HCT116 (cell line): ENCODE results near the gene FAM89B. TPM values are rescaled to one million over a fixed set of nuclear protein-coding genes. Genes with fewer than 3 reads are reported as not detected.
A peak's percentile ranks its signal among the peaks of the same experiment; 100 is the strongest.
"Not testable (repeated sequence)": the region's sequence is repeated elsewhere in the genome, so short reads cannot be mapped to it uniquely, and the experiment has no call there.

ENCODE experiments used
- ATAC-seq: fragments of 200-7000 bp; cut with Tn5 transposase; 2 replicates; pipeline ENCODE4 v1.9.1; 2020; ENCODE audit warnings: mild to moderate bottlenecking, moderate library complexity
- BruUV-seq: library from RNA; stranded (reverse); fragments of 400-500 nt; replicated peaks from 2 replicates; lab custom pipeline; 2021; lab: Mats Ljungman, UMichigan
- CTCF ChIA-PET: fragments of 300-600 bp; sonication (Branson Sonifier 250); formaldehyde crosslinking; loops from one replicate; lab custom pipeline; 2021; ENCODE audit warnings: antibody characterized with exemption; lab: Charles Lee
- POLR2A ChIA-PET: fragments of 300-600, 350-600 bp; sonication (Branson Sonifier 250); formaldehyde crosslinking; loops from one replicate; lab custom pipeline; 2021; ENCODE audit warnings: antibody characterized with exemption; lab: Charles Lee
- RAD21 ChIA-PET, 2 experiments: fragments of 300-600 bp; sonication (Branson Sonifier 250); formaldehyde crosslinking; loops; one replicate each; lab custom pipeline; 2023; ENCODE audit warnings: low total read pairs in 2 of 2; ENCODE audit not compliant: uncharacterized antibody in 2 of 2, unreplicated experiment in 2 of 2, low non-redundant PET in 1 of 2; lab: Charles Lee
- DNase-seq: peaks from one replicate; pipeline ENCODE4 v3.0.0-alpha.2; 2010; ENCODE audit warnings: low read depth, low spot score
- H2AFZ ChIP-seq: fragments of 200-600 bp; shearing (Covaris generic), sonication (generic); 2 replicates; pipeline ENCODE4 v1.6.1; 2017; ENCODE audit warnings: low read depth, mixed run types, mixed read lengths, antibody characterized with exemption, low read length; ENCODE audit not compliant: poor library complexity, severe bottlenecking
- H3K27ac ChIP-seq: 2 replicates; pipeline ENCODE4 v1.5.1; 2012; ENCODE audit warnings: low read depth, low read length
- H3K27me3 ChIP-seq: fragments of 200-600 bp; sonication (generic); 2 replicates; pipeline ENCODE4 v1.6.1; 2016; ENCODE audit warnings: mixed run types, low read length, mixed read lengths; ENCODE audit not compliant: insufficient read depth
- H3K36me3 ChIP-seq, 2 experiments: fragments of 200-500 bp in 1 of 2; fragments of 200-600 bp in 1 of 2; sonication (Bioruptor generic) in 1 of 2; sonication (generic) in 1 of 2; 2 replicates each; pipeline versions ENCODE4 v1.5.1 to v1.6.1; 2014 to 2016; ENCODE audit warnings: low read length in 2 of 2, inconsistent platforms in 1 of 2, mixed read lengths in 1 of 2, mixed run types in 1 of 2; ENCODE audit not compliant: insufficient read depth in 2 of 2, control insufficient read depth in 1 of 2
- H3K4me1 ChIP-seq, 2 experiments: fragments of 200-600 bp in 1 of 2; sonication (generic) in 1 of 2; 2 replicates each; pipeline versions ENCODE4 v1.5.1 to v1.6.1; 2012 to 2017; ENCODE audit warnings: low read length in 2 of 2, inconsistent platforms in 1 of 2, mild to moderate bottlenecking in 1 of 2, mixed read lengths in 1 of 2, mixed run types in 1 of 2, moderate library complexity in 1 of 2; ENCODE audit not compliant: insufficient read depth in 2 of 2, control insufficient read depth in 1 of 2
- H3K4me2 ChIP-seq: fragments of 200-600 bp; sonication (generic); 2 replicates; pipeline ENCODE4 v1.6.1; 2017; ENCODE audit warnings: mixed run types, low read length, mixed read lengths
- H3K4me3 ChIP-seq, 2 experiments: fragments of 200-600 bp in 1 of 2; sonication (generic) in 1 of 2; replicated peaks in 1 of 2; 2 replicates each; pipeline ENCODE4 v1.5.1; 2011 to 2016; ENCODE audit warnings: low read length in 2 of 2, control low read depth in 1 of 2, low read depth in 1 of 2, mild to moderate bottlenecking in 1 of 2, mixed read lengths in 1 of 2, mixed run types in 1 of 2
- H3K79me2 ChIP-seq: fragments of 200-600 bp; sonication (generic); 2 replicates; pipeline ENCODE4 v1.6.1; 2017; ENCODE audit warnings: mild to moderate bottlenecking, mixed run types, low read length, moderate library complexity, mixed read lengths; ENCODE audit not compliant: insufficient read depth
- H3K9ac ChIP-seq: fragments of 200-600 bp; sonication (generic); 2 replicates; pipeline ENCODE4 v1.6.1; 2016; ENCODE audit warnings: low read length, mixed read lengths
- H3K9me2 ChIP-seq: fragments of 200-600 bp; sonication (generic), shearing (Covaris generic); 2 replicates; pipeline ENCODE4 v1.6.1; 2017; ENCODE audit warnings: mixed run types, mild to moderate bottlenecking, moderate library complexity; ENCODE audit not compliant: insufficient read depth
- H3K9me3 ChIP-seq, 2 experiments: fragments of 200-500 bp in 1 of 2; fragments of 200-600 bp in 1 of 2; sonication (Bioruptor generic) in 1 of 2; sonication (generic) in 1 of 2; 2 replicates each; pipeline ENCODE4 v1.6.1; 2014 to 2017; ENCODE audit warnings: low read length in 2 of 2, mixed read lengths in 2 of 2, inconsistent platforms in 1 of 2, low read depth in 1 of 2, mild to moderate bottlenecking in 1 of 2, mixed run types in 1 of 2, moderate library complexity in 1 of 2; ENCODE audit not compliant: control insufficient read depth in 1 of 2, insufficient read depth in 1 of 2
- H4K20me1 ChIP-seq: fragments of 200-600 bp; sonication (generic), shearing (Covaris generic); 2 replicates; pipeline ENCODE4 v1.6.1; 2017; ENCODE audit warnings: mixed run types, mild to moderate bottlenecking, moderate library complexity; ENCODE audit not compliant: insufficient read depth
- EGR1 ChIP-seq: IDR thresholded peaks from 2 replicates; pipeline ENCODE4 v1.6.1; 2012; ENCODE audit warnings: low read depth
- EZH2 ChIP-seq: fragments of 200-600 bp; sonication (generic); IDR thresholded peaks from 2 replicates; pipeline ENCODE4 v1.6.1; 2017; ENCODE audit warnings: antibody characterized with exemption, mixed run types
- POLR2A ChIP-seq: IDR thresholded peaks from 2 replicates; pipeline ENCODE4 v1.7.0; 2011; ENCODE audit warnings: borderline replicate concordance; ENCODE audit not compliant: insufficient read depth, insufficient read length; ENCODE audit errors: extremely low read depth
- TCF7L2 ChIP-seq: IDR thresholded peaks from 2 replicates; pipeline ENCODE4 v1.7.0; 2011; ENCODE audit warnings: borderline replicate concordance, inconsistent platforms; ENCODE audit not compliant: insufficient read depth, insufficient read length; ENCODE audit errors: extremely low read depth
- ZFX ChIP-seq: fragments of 450-650 bp; IDR thresholded peaks from 2 replicates; pipeline ENCODE4 v1.6.1; 2017
- intact Hi-C: fragments of 100-400 bp; cut with micrococcal nuclease; formaldehyde crosslinking; loops from 2 replicates; pipeline ENCODE4 v1.10.0; 2022
- total RNA-seq: library from RNA; stranded (reverse); gene quantifications from one replicate; pipeline ENCODE4 v1.2.1, GENCODE V29; 2021; ENCODE audit not compliant: unreplicated experiment
- TF ChIP-seq, protein P1 (sequence below): IDR thresholded peaks from 2 replicates; pipeline ENCODE4 v1.6.1; 2012; ENCODE audit warnings: low read depth

The FAM89B gene
- total RNA-seq, 1 experiment from 2014 or later, result 60.0 TPM

GRCh38 chr11:65562788-65563187, 9.6 kb upstream of the FAM89B start (continued):
- TF ChIP-seq, protein P1, sequence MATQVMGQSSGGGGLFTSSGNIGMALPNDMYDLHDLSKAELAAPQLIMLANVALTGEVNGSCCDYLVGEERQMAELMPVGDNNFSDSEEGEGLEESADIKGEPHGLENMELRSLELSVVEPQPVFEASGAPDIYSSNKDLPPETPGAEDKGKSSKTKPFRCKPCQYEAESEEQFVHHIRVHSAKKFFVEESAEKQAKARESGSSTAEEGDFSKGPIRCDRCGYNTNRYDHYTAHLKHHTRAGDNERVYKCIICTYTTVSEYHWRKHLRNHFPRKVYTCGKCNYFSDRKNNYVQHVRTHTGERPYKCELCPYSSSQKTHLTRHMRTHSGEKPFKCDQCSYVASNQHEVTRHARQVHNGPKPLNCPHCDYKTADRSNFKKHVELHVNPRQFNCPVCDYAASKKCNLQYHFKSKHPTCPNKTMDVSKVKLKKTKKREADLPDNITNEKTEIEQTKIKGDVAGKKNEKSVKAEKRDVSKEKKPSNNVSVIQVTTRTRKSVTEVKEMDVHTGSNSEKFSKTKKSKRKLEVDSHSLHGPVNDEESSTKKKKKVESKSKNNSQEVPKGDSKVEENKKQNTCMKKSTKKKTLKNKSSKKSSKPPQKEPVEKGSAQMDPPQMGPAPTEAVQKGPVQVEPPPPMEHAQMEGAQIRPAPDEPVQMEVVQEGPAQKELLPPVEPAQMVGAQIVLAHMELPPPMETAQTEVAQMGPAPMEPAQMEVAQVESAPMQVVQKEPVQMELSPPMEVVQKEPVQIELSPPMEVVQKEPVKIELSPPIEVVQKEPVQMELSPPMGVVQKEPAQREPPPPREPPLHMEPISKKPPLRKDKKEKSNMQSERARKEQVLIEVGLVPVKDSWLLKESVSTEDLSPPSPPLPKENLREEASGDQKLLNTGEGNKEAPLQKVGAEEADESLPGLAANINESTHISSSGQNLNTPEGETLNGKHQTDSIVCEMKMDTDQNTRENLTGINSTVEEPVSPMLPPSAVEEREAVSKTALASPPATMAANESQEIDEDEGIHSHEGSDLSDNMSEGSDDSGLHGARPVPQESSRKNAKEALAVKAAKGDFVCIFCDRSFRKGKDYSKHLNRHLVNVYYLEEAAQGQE, result no peak
- TF ChIP-seq TCF7L2, result no peak
- TF ChIP-seq POLR2A, result no peak

GRCh38 chr11:65563601-65564000, 8.7 kb upstream of the FAM89B start:
- Histone ChIP-seq H3K4me2 (peak overlapping the region; percentile 64), H4K20me1 (no peaks in the 10 kb centered on the region), H3K79me2 (peaks cover 16% of the 10 kb centered on the region), H3K9me2 (no peaks in the 10 kb centered on the region), H3K27ac (no peak overlapping the region), H3K4me1 (peaks cover 56 to 82% of the 10 kb centered on the region in 2 experiments), H3K9me3 (no peaks in the 10 kb centered on the region), H3K4me3 (peak overlapping the region in 1 of 2 experiments; percentile 20; a peak in 2 of 4 replicates), H2AFZ (no peak overlapping the region), H3K36me3 (no peaks in the 10 kb centered on the region; a peak in 1 of 4 replicates), H3K27me3 (no peaks in the 10 kb centered on the region), H3K9ac (peak overlapping the region; percentile 20)
- TF ChIP-seq ZFX, result no peak
- TF ChIP-seq EGR1, result no peak
- TF ChIP-seq EZH2, result no peak
- intact Hi-C loops, result no loop called here
- ATAC-seq (no peak), DNase-seq (no peak)
- BruUV-seq, result no TSS peak
- POLR2A ChIA-PET, result interaction anchor here (2.9 kb wide), 1 partner anchor 23 kb away, joined by 9 read pairs; no protein-coding TSS in a partner anchor
- CTCF ChIA-PET, result interaction anchor here (1.9 to 4.5 kb wide), 2 partner anchors 12 to 23 kb away, joined by 5 to 29 read pairs; no protein-coding TSS in a partner anchor
- RAD21 ChIA-PET, result no interaction called here

DNA sequence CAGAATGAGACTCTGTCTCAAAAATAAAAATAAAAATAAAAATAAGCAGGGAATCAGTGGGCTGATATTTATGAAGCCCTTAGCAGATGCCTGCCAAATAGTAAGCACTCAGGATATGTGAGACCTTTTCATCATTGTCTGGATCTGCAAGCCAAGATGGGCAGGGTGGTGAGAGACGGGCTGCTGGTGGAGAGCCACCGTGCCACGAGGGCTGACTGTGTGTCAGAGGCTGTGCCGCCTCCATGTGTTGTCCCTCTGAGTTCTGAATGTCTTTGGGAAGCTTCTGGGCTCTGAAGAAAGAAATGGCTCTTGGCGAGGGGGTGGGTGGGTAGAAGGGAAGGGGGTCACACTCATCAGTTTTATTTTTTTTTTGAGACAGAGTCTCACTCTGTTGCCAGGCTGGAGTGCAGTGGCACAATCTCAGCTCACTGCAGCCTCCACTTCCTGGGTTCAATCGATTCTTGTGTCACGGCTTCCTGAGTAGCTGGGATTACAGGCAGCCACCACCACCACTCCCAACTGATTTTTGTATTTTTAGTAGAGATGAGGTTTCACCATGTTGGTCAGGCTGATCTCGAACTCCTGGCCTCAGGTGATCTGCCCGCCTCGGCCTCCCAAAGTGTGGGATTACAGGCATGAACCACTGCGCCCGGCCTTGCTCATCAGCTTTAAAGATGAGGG, 7.3 kb upstream of the FAM89B start:
- H3K36me3 ChIP-seq, H3K27ac ChIP-seq, H2AFZ ChIP-seq, H3K9me2 ChIP-seq, H3K9ac ChIP-seq, H3K9me3 ChIP-seq, BruUV-seq, DNase-seq, H4K20me1 ChIP-seq, intact Hi-C loops, RAD21 ChIA-PET, CTCF ChIA-PET, H3K27me3 ChIP-seq, POLR2A ChIA-PET, ATAC-seq, H3K4me2 ChIP-seq, H3K4me3 ChIP-seq: not testable (repeated sequence)
- peaks cover 29% of the 10 kb centered on the region for H3K79me2 ChIP-seq
- peaks cover 46 to 80% of the 10 kb centered on the region in 2 experiments for H3K4me1 ChIP-seq
